Activated CD4-positive, alpha-beta T cell treated with anti-CD3 and anti-CD28 coated beads, Interleukin-10, Interleukin-2, amounts not matched to agents 100 ng/mL and 50 ng/mL, durations not matched to agents 16 hours and 8 hours (primary cell): ENCODE data around the gene MRPL42.
"Not testable (repeated sequence)": the region's sequence is repeated elsewhere in the genome, so short reads cannot be mapped to it uniquely, and the experiment has no call there.

Experiments
- DNase-seq: peaks from one replicate; pipeline ENCODE4 v3.0.0-alpha.2; 2020

MRPL42 gene

DNA sequence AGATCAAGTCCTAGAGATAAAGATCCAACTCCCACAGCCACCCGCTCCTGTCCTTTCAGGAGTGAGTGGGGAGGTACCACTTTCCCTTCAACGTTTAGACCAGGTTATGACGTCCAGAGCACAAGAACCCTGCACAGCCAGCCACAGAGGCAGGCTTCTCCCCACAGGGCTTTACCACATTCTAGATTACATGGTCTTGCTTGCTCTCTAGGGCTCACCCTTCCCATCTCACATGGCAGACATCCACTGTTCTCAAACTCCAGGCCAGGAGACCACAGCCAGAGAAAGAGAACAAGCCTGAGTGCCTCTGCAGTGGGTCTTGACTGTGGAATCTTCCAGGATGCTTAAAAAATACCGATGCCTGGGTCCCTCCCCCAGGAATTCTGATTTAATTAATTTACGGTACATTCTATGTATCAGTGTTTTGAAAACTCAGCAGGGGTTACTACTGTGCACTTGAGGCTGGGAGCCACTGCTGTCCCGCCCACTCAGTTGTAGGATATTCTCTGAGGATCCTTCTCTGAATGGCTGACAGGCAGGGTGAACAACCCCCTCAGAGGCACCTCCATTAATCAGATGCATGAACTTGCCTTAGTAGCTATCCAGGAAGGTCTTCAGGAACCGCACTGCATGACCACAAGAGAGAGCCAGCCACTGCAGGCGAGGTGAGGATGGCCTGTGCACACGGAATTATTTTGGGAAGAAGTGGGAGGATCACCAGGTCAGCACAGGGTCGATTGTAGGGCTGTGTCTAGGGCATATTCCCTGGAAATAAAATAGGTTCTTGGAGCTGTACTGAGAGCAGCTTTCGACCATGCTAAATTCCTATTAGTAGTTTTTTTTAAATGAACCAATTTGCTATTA lies 83.7 kb downstream of the MRPL42 start:
- no peak for DNase-seq

DNA sequence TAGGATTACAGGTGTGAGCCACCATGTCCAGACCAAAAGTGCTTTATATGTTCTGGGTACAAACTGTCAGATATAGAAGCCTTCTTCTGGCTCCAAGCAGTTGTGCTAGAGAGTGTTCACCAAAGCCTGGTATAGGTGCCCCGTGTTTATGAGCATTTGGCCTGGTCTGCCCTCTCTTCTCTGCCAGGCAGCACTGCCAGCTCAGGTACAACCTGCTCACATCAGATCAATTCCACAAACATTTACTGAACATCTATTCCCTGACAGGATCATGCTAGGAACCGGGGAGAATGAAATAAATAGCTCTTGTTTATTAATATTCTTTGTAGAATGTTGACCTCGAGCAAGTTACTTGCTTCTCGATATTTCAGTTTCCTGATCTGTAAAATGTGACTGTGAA lies 85.1 kb downstream of the MRPL42 start:
- no peak for DNase-seq

DNA sequence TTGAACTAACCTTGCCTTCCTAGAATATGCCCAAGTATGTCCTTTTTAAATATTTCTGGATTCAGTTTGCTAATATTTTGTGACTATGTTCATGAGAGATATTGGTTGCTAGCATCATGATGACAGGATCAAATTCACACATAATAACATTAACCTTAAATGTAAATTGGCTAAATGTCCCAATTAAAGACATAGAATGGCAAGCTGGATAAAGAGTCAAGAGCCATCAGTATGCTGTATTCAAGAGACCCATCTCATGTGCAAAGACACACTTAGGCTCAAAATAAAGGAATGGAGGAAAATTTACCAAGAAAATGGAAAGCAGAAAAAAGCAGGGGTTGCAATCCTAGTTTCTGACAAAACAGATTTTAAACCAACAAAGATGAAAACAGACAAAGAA lies 90.6 kb downstream of the MRPL42 start:
- not testable (repeated sequence) for DNase-seq

DNA sequence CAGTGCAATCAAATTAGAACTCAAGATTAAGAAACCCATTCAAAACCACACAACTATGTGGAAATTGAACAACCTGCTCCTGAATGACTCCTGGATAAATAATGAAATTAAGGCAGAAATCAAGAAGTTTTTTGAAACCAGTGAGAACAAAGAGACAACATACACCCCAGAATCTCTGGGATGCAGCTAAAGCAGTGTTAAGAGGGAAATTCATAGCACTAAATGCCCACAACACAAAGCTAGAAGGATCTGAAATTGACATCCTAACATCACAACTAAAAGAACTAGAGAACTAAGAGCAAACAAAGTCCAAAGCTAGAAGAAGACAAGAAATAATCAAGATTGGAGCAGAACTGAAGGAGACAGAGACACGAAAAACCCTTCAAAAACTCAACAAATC lies 91.4 kb downstream of the MRPL42 start:
- not testable (repeated sequence) for DNase-seq

DNA sequence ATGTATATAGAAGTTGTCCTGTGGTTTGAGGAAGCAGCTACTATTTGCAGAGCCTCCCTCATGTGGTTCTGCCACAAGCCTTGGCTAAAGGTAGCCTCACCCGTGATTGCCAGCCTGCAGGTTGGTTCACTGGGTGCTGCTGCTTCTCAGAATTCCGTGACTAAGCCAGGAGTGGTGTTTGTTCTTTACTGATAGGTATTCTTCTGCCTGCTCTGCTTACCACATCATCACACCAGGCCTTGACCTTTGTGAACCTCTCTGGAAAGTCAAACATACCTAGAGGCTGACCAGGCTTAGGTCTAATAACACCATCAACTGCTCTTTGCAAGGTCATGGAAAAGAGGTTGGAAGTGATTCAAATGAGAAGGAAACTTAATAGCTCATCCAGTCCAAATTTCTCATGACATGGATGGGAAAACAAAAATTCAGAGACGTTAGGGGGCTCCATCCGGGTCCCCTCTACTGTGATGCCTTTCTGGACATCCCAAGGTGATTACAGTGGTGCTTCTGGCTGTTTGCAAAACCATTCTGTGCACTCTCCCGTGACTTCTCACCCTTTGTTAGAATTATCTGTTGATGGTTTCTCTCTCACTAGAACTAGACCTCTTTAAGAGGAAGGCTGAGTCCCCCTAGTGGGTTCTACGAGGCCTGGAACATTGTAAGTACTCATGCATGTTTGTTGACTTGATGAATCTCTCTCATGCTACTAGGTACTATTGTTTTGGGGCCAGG lies 96.7 kb downstream of the MRPL42 start:
- DNase-seq = no peak

DNA sequence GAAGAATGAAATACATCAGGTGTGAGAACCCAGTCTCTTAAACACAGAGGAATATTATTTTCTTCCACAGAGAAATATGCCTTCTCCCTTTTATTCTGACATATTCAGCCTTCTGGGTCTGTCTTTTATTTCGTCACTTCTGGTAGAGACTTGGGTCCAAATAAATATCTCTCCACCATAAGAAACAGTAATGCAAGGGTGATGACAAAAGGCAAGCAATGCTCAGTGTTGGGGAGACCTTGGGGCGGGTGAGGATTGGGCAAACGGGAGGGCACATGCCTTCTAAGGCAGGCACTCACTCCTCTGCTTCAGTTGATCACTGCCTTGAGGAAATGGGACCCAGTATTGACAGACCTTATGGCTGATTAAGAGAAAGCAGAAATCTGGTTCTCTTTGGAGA lies 98.4 kb downstream of the MRPL42 start:
- no peak for DNase-seq
